ENCODE data around the gene OTULINL. TPM values are rescaled to one million over a fixed set of nuclear protein-coding genes. Genes with fewer than 3 reads are reported as not detected.

The OTULINL gene
- total and polyA plus RNA-seq, 2 experiments from 2014 or later, result 0.27 to 0.95 TPM

- no peak for DNase-seq (ENCODE audit: low read depth in 1 of 2, low spot score in 1 of 2)
- no peak for TF ChIP-seq CTCF (IDR thresholded peaks at IDR 0.05; ENCODE audit: low read depth, low read length)
- Histone ChIP-seq H3K27me3 (no peaks in the 10 kb centered on the region), H3K27ac (no peak overlapping the region), H3K9me3 (ENCODE audit: low read depth) (no peaks in the 10 kb centered on the region), H3K36me3 (no peaks in the 10 kb centered on the region), H3K4me1 (ENCODE audit: low read depth) (no peaks in the 10 kb centered on the region), H3K4me3 (no peak overlapping the region)
Measured at GRCh38 chr5:14594378-14595074, 12.9 kb downstream of the OTULINL start.

GRCh38 chr5:14595189-14595588 is 13.6 kb downstream of the OTULINL start:
- no peak for TF ChIP-seq CTCF (IDR thresholded peaks at IDR 0.05; ENCODE audit: low read depth, low read length)
- DNase-seq (ENCODE audit: low read depth in 1 of 2, low spot score in 1 of 2), result no peak
- H3K4me1 ChIP-seq (ENCODE audit: low read depth), result no peaks in the 10 kb centered on the region
- no peaks in the 10 kb centered on the region for H3K9me3 ChIP-seq (ENCODE audit: low read depth)
- no peak overlapping the region for H3K27ac ChIP-seq
- no peaks in the 10 kb centered on the region for H3K36me3 ChIP-seq
- H3K27me3 ChIP-seq, result no peaks in the 10 kb centered on the region
- no peak overlapping the region for H3K4me3 ChIP-seq

GRCh38 chr5:14595891-14596290 is 14.3 kb downstream of the OTULINL start:
- TF ChIP-seq CTCF (IDR thresholded peaks at IDR 0.05; ENCODE audit: low read depth, low read length), result no peak
- no peak overlapping the region for H3K27ac ChIP-seq
- H3K9me3 ChIP-seq (ENCODE audit: low read depth), result no peaks in the 10 kb centered on the region
- no peak overlapping the region for H3K4me3 ChIP-seq
- H3K27me3 ChIP-seq, result no peaks in the 10 kb centered on the region
- no peaks in the 10 kb centered on the region for H3K4me1 ChIP-seq (ENCODE audit: low read depth)
- DNase-seq (ENCODE audit: low read depth in 1 of 2, low spot score in 1 of 2), result no peak
- no peaks in the 10 kb centered on the region for H3K36me3 ChIP-seq

GRCh38 chr5:14597080-14597479 is 15.5 kb downstream of the OTULINL start:
- no peaks in the 10 kb centered on the region for H3K36me3 ChIP-seq
- no peak for DNase-seq (ENCODE audit: low read depth in 1 of 2, low spot score in 1 of 2)
- H3K9me3 ChIP-seq (ENCODE audit: low read depth), result no peaks in the 10 kb centered on the region
- no peak for TF ChIP-seq CTCF (IDR thresholded peaks at IDR 0.05; ENCODE audit: low read depth, low read length)
- H3K4me3 ChIP-seq, result no peak overlapping the region
- H3K27me3 ChIP-seq, result no peaks in the 10 kb centered on the region
- H3K27ac ChIP-seq, result no peak overlapping the region
- no peaks in the 10 kb centered on the region for H3K4me1 ChIP-seq (ENCODE audit: low read depth)

- Histone ChIP-seq H3K27ac (no peak overlapping the region), H3K9me3 (ENCODE audit: low read depth) (no peaks in the 10 kb centered on the region), H3K27me3 (no peaks in the 10 kb centered on the region), H3K4me1 (ENCODE audit: low read depth) (no peaks in the 10 kb centered on the region), H3K36me3 (no peaks in the 10 kb centered on the region), H3K4me3 (no peak overlapping the region)
- no peak for DNase-seq (ENCODE audit: low read depth in 1 of 2, low spot score in 1 of 2)
- no peak for TF ChIP-seq CTCF (IDR thresholded peaks at IDR 0.05; ENCODE audit: low read depth, low read length)
Measured at GRCh38 chr5:14598225-14598624, 16.6 kb downstream of the OTULINL start.

All from cardiac muscle cell (in vitro differentiated cells and primary cell).